ENCODE measurements around the gene DIDO1.

DIDO1 gene

GRCh38 chr20:62914970-62915457 is 11.3 kb downstream of the DIDO1 start:
- in situ Hi-C loops (cut with MboI; ENCODE audit: low sequenced_read_pairs, unreplicated experiment): no loop called here
- DNase-seq (ENCODE audit: low spot score): no peak
- no peak for TF ChIP-seq CTCF (IDR thresholded peaks at IDR 0.05; ENCODE audit: borderline replicate concordance, control extremely low read depth, extremely low read depth, insufficient read depth, missing control alignments)

GRCh38 chr20:62914436-62914835 is 11.9 kb downstream of the DIDO1 start:
- in situ Hi-C loops (cut with MboI; ENCODE audit: low sequenced_read_pairs, unreplicated experiment): no loop called here

GRCh38 chr20:62913043-62913630 is 13.2 kb downstream of the DIDO1 start:
- in situ Hi-C loops (cut with MboI; ENCODE audit: low sequenced_read_pairs, unreplicated experiment): no loop called here
- DNase-seq (ENCODE audit: low spot score): no peak
- no peak for TF ChIP-seq CTCF (IDR thresholded peaks at IDR 0.05; ENCODE audit: borderline replicate concordance, control extremely low read depth, extremely low read depth, insufficient read depth, missing control alignments)

More at GRCh38 chr20:62914436-62914835, 11.9 kb downstream of the DIDO1 start:
- no peak for TF ChIP-seq CTCF (IDR thresholded peaks at IDR 0.05; ENCODE audit: borderline replicate concordance, control extremely low read depth, extremely low read depth, insufficient read depth, missing control alignments)
- no peak for DNase-seq (ENCODE audit: low spot score)

GRCh38 chr20:62911701-62912280 is 14.5 kb downstream of the DIDO1 start:
- TF ChIP-seq CTCF (IDR thresholded peaks at IDR 0.05; ENCODE audit: borderline replicate concordance, control extremely low read depth, extremely low read depth, insufficient read depth, missing control alignments): no peak
- in situ Hi-C loops (cut with MboI; ENCODE audit: low sequenced_read_pairs, unreplicated experiment): no loop called here
- no peak for DNase-seq (ENCODE audit: low spot score)

- in situ Hi-C loops (cut with MboI; ENCODE audit: low sequenced_read_pairs, unreplicated experiment): no loop called here
- TF ChIP-seq CTCF (IDR thresholded peaks at IDR 0.05; ENCODE audit: borderline replicate concordance, control extremely low read depth, extremely low read depth, insufficient read depth, missing control alignments): no peak
- DNase-seq (ENCODE audit: low spot score): no peak
Measured at GRCh38 chr20:62910777-62911497, 15.4 kb downstream of the DIDO1 start.

GRCh38 chr20:62910217-62910766 is 16.0 kb downstream of the DIDO1 start:
- TF ChIP-seq CTCF (IDR thresholded peaks at IDR 0.05; ENCODE audit: borderline replicate concordance, control extremely low read depth, extremely low read depth, insufficient read depth, missing control alignments): no peak
- DNase-seq (ENCODE audit: low spot score): no peak
- in situ Hi-C loops (cut with MboI; ENCODE audit: low sequenced_read_pairs, unreplicated experiment): no loop called here

Measured in GM13976 (cell line).